ENCODE results near the gene TMOD1. TPM values are rescaled to one million over a fixed set of nuclear protein-coding genes. Genes with fewer than 3 reads are reported as not detected.
"Not testable (repeated sequence)": the region's sequence is repeated elsewhere in the genome, so short reads cannot be mapped to it uniquely, and the experiment has no call there.

TMOD1 gene
- total RNA-seq (2022) (0.14 and 0.15 TPM in 2 replicates), Bru-seq, nascent RNA (percentile 18 among the genes with signal in this experiment), BruChase-seq, experiment 1, labeled RNA remaining after a 6-hour chase (percentile 12 among the genes with signal in this experiment), BruChase-seq, experiment 2, labeled RNA remaining after a 2-hour chase (percentile 14 among the genes with signal in this experiment)
- long read RNA-seq, result 0 reads

GRCh38 chr9:97501177-97501971 is at the start of gene TMOD1:
Gene TMOD1, plus strand, starts transcription at chr9:97501666. Its CDS starts 22,523 bp downstream, at chr9:97524189.
- H3K4me3 Mint-ChIP-seq (ENCODE audit: low read depth, unreplicated experiment), result peak within 1 kb of the TSS; percentile 58
- BruUV-seq (replicated peaks), result no TSS peak
- H3K27ac Mint-ChIP-seq (ENCODE audit: unreplicated experiment), result no peak within 1 kb of the TSS
- DNase-seq, result peak; percentile 69
- peaks cover 9% of the 10 kb centered on the region for H3K4me1 Mint-ChIP-seq (ENCODE audit: low read depth, unreplicated experiment)
- peaks cover 10% of the 10 kb centered on the region for H3K36me3 Mint-ChIP-seq (ENCODE audit: insufficient read depth, unreplicated experiment)
- CTCF ChIA-PET, result interaction anchor here (0.6 to 1.4 kb wide), 5 partner anchors 28 to 115 kb away, joined by 4 to 10 read pairs (median 5); partner anchors contain the start of gene TDRD7
- H3K27me3 Mint-ChIP-seq (ENCODE audit: unreplicated experiment), result no peaks in the 10 kb centered on the region
- intact Hi-C loops (cut with micrococcal nuclease; ENCODE audit: unreplicated experiment), result loop anchor here (5.0 kb wide), 1 partner anchor 96 kb away; no protein-coding TSS in a partner anchor
- TF ChIP-seq CTCF (IDR thresholded peaks at IDR 0.05; ENCODE audit: unreplicated experiment), result no peak
- no peaks in the 10 kb centered on the region for H3K9me3 Mint-ChIP-seq (ENCODE audit: low read depth, unreplicated experiment)

- intact Hi-C loops (cut with micrococcal nuclease; ENCODE audit: unreplicated experiment); H3K27me3 Mint-ChIP-seq (ENCODE audit: unreplicated experiment); BruUV-seq (replicated peaks); H3K4me1 Mint-ChIP-seq (ENCODE audit: low read depth, unreplicated experiment); H3K27ac Mint-ChIP-seq (ENCODE audit: unreplicated experiment); H3K36me3 Mint-ChIP-seq (ENCODE audit: insufficient read depth, unreplicated experiment); H3K4me3 Mint-ChIP-seq (ENCODE audit: low read depth, unreplicated experiment); CTCF ChIA-PET; DNase-seq; H3K9me3 Mint-ChIP-seq (ENCODE audit: low read depth, unreplicated experiment): not testable (repeated sequence)
Observed at GRCh38 chr9:97453573-97453972, 47.9 kb upstream of the TMOD1 start.

- H3K4me3 Mint-ChIP-seq (ENCODE audit: low read depth, unreplicated experiment); H3K27ac Mint-ChIP-seq (ENCODE audit: unreplicated experiment); DNase-seq; H3K4me1 Mint-ChIP-seq (ENCODE audit: low read depth, unreplicated experiment); intact Hi-C loops (cut with micrococcal nuclease; ENCODE audit: unreplicated experiment); BruUV-seq (replicated peaks); CTCF ChIA-PET; H3K36me3 Mint-ChIP-seq (ENCODE audit: insufficient read depth, unreplicated experiment); H3K27me3 Mint-ChIP-seq (ENCODE audit: unreplicated experiment); H3K9me3 Mint-ChIP-seq (ENCODE audit: low read depth, unreplicated experiment): not testable (repeated sequence)
Observed at GRCh38 chr9:97456841-97457240, 44.6 kb upstream of the TMOD1 start.

- TF ChIP-seq CTCF (IDR thresholded peaks at IDR 0.05; ENCODE audit: unreplicated experiment), result no peak
- intact Hi-C loops (cut with micrococcal nuclease; ENCODE audit: unreplicated experiment), result no loop called here
- Mint-ChIP-seq H3K36me3 (ENCODE audit: insufficient read depth, unreplicated experiment) (no peaks in the 10 kb centered on the region), H3K9me3 (ENCODE audit: low read depth, unreplicated experiment) (no peaks in the 10 kb centered on the region), H3K4me3 (ENCODE audit: low read depth, unreplicated experiment) (no peak overlapping the region), H3K27me3 (ENCODE audit: unreplicated experiment) (no peaks in the 10 kb centered on the region), H3K4me1 (ENCODE audit: low read depth, unreplicated experiment) (no peaks in the 10 kb centered on the region), H3K27ac (ENCODE audit: unreplicated experiment) (no peak overlapping the region)
- no peak for DNase-seq
- CTCF ChIA-PET, result no interaction called here
- no TSS peak for BruUV-seq (replicated peaks)
Observed at GRCh38 chr9:97459326-97459725, 42.1 kb upstream of the TMOD1 start.

- no TSS peak for BruUV-seq (replicated peaks)
- H3K4me3 Mint-ChIP-seq (ENCODE audit: low read depth, unreplicated experiment), result no peak overlapping the region
- no peak for TF ChIP-seq CTCF (IDR thresholded peaks at IDR 0.05; ENCODE audit: unreplicated experiment)
- intact Hi-C loops (cut with micrococcal nuclease; ENCODE audit: unreplicated experiment), result no loop called here
- no peaks in the 10 kb centered on the region for H3K27me3 Mint-ChIP-seq (ENCODE audit: unreplicated experiment)
- H3K9me3 Mint-ChIP-seq (ENCODE audit: low read depth, unreplicated experiment), result no peaks in the 10 kb centered on the region
- no peak for DNase-seq
- no peak overlapping the region for H3K27ac Mint-ChIP-seq (ENCODE audit: unreplicated experiment)
- no peaks in the 10 kb centered on the region for H3K36me3 Mint-ChIP-seq (ENCODE audit: insufficient read depth, unreplicated experiment)
- H3K4me1 Mint-ChIP-seq (ENCODE audit: low read depth, unreplicated experiment), result no peaks in the 10 kb centered on the region
- CTCF ChIA-PET, result no interaction called here
Observed at GRCh38 chr9:97462159-97462558, 39.3 kb upstream of the TMOD1 start.
